HuH-7 (cell line): ENCODE data around the gene GTF2A1.

Experiments used
- DNase-seq: peaks from one replicate; pipeline ENCODE4 v3.0.0; 2011; ENCODE audit warnings: low spot score

GTF2A1 gene

GRCh38 chr14:81177225-81177624, 43.5 kb downstream of the GTF2A1 start:
- DNase-seq: no peak

- no peak for DNase-seq
Measured at GRCh38 chr14:81176241-81176640, 44.5 kb downstream of the GTF2A1 start.

GRCh38 chr14:81172881-81173280, 47.9 kb downstream of the GTF2A1 start:
- no peak for DNase-seq

DNA sequence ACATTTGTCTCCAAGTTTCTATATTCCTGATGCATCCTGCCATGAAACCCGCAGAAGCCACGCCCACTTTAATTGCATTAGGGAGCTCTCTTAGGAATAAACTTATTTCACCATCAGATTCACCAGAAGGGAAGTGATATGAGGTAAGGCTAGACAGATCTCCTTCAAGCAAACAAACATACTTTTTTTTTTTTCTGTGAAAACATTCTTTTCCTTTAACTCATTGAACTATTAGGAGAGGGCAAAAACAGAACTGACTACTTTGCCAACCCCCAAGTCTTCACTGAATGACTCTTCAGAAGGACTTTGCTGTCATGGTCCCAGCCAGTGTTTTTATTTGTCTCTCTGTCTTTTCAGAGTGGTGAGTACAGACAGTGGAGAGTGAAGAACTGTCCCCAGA, 48.4 kb downstream of the GTF2A1 start:
- no peak for DNase-seq

- no peak for DNase-seq
Measured at GRCh38 chr14:81170829-81171195, 49.9 kb downstream of the GTF2A1 start.

DNA sequence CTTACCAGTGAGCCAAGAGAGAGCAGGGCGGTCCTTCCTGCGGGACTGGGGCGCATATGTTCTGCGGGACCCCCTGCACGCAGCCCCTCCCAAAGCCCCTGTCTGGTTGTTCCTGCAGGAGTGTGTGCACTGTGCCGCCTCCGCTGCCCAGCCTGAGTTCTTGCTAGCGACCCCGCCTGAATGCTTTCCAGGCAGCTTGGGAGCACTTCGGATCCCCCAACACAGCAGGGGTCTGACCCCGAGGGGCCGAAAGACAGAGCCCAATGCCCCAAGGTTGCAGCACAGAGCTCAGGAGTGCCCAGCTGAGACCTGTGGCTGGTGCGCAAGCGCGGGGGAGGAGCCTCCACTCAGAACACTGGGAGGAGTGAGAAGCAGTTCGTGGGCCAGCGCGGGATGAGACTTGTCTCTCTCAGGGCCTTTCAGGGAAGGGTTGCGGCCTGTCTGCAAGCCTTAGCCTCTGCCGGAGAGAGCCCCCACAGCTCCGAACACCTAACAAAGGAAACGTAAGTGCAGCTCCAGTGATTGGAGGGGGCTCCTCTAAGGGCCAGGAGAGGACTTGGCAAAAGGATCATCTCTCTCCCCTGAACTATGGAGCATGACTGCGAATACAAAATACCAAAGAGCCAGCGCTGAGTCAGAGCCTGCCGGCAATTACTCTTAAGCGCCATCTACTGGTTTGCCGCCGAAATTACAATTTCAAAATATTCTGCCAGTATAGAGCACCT, 50.5 kb downstream of the GTF2A1 start:
- peak; percentile 81 for DNase-seq

DNA sequence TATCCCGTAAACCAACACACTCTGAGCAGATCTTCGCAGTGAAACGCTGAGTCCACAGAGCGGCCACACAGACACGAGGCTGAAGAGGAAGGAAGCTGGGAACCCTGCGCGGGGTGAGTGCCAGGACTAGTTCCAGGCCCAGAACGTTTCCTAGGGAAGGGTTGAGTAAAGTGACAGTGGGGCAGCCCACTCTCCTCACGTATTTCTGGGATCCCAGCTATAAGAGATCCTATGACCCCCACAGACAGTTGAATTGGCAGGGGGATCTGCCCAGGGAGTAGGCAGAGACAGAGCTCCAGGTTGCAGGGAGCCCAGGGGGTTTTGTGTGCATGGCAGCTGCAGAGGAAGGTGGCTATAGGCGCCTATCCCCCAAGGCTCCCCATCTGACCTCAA, 51.1 kb downstream of the GTF2A1 start:
- peak; percentile 10 for DNase-seq

GRCh38 chr14:81169267-81169666, 51.5 kb downstream of the GTF2A1 start:
- DNase-seq: no peak

- no peak for DNase-seq
Measured at GRCh38 chr14:81166121-81166520, 54.6 kb downstream of the GTF2A1 start.

GRCh38 chr14:81165188-81165587, 55.6 kb downstream of the GTF2A1 start:
- peak; percentile 5 for DNase-seq

- DNase-seq: peak; percentile 60
Measured at GRCh38 chr14:81164167-81164774, 56.5 kb downstream of the GTF2A1 start.

DNA sequence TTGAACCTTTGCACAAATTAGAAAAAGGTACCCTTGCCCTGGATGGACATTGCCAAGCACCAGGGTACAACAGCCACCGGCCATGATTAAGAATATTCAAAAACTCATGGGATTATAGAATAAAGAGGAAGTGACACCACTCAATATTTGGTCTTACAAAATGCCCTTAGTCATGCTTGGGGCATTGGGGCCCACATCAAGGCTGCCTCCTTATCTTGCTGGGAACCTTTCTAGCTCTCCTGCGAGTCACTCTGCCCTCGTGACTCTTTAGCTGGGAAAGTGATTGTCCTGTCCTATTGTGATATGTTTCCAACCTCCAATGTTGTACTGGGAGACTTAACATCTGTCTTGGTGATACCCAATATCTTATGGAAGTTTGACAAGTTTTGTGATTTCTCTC, 57.8 kb downstream of the GTF2A1 start:
- no peak for DNase-seq

DNA sequence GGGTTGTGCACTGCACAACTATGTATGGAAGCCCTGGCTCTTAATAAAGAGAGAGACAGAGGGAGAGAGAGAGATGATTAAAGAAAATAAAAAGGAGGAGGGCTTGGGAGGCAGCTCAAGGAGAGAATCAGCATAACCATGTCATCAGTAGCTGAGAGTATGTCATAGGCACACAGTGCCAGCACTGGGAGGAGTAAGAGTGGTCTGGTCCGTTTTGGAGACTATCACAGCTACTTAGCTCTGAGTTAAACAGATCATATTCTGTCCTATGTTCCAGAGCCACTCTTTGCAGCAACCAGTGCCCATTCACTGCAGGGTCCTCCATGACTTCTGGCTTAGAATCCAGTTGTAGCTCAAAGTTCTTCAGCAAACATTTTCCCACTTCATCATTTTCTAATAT, 59.0 kb downstream of the GTF2A1 start:
- DNase-seq: no peak

GRCh38 chr14:81161088-81161487, 59.7 kb downstream of the GTF2A1 start:
- DNase-seq: no peak

DNA sequence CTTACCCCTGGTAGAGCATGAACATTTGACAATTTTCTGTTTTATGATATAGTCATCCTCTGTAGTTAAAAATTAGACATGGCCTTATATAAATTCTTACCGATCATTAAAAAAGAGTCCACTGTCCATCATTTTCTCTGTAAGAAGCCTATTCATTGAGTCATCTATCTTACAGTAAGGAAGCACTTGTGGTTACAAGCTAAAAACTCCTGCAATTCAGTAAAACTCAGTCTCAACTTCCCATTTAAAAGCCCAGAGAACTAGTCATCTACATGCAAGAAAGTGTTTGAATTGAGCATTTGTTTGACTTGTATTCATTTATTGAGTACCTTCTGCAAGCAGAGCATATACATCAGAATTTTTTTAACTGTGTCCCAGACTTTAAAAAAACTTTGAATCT, 63.3 kb downstream of the GTF2A1 start:
- DNase-seq: no peak

GRCh38 chr14:81153187-81153586, 67.6 kb downstream of the GTF2A1 start:
- no peak for DNase-seq

GRCh38 chr14:81148635-81149034, 72.1 kb downstream of the GTF2A1 start:
- no peak for DNase-seq

GRCh38 chr14:81147140-81147897, 73.4 kb downstream of the GTF2A1 start:
- no peak for DNase-seq

- DNase-seq: no peak
Measured at GRCh38 chr14:81144824-81145603, 75.7 kb downstream of the GTF2A1 start.

- no peak for DNase-seq
Measured at GRCh38 chr14:81143793-81144192, 77.0 kb downstream of the GTF2A1 start.

GRCh38 chr14:81141426-81141825, 79.3 kb downstream of the GTF2A1 start:
- DNase-seq: no peak

GRCh38 chr14:81138429-81138828, 82.3 kb downstream of the GTF2A1 start:
- no peak for DNase-seq

GRCh38 chr14:81137316-81137715, 83.4 kb downstream of the GTF2A1 start:
- DNase-seq: no peak
